GM19468 (cell line): ENCODE data around the gene DLX5.

Experiments used
- ATAC-seq: cut with Tn5 transposase; IDR thresholded peaks from one replicate; pipeline ENCODE4 v1.9.1; 2021; ENCODE audit warnings: mild to moderate bottlenecking, moderate library complexity, moderate number of reproducible peaks; ENCODE audit not compliant: unreplicated experiment; ENCODE audit errors: extremely low read depth

DLX5 gene

GRCh38 chr7:97006816-97007582 lies 17.6 kb downstream of the DLX5 start:
- ATAC-seq, result no peak

GRCh38 chr7:97006055-97006815 lies 18.4 kb downstream of the DLX5 start:
- no peak for ATAC-seq

- no peak for ATAC-seq
Measured at GRCh38 chr7:97005183-97006054, 19.2 kb downstream of the DLX5 start, which contains the start of gene DLX6. Gene DLX6, plus strand, starts transcription at chr7:97005553. Its CDS starts 425 bp downstream, at chr7:97005978.

GRCh38 chr7:97004247-97005182 lies 20.1 kb downstream of the DLX5 start:
- no peak for ATAC-seq

GRCh38 chr7:97003262-97004246 lies 21.1 kb downstream of the DLX5 start:
- no peak for ATAC-seq

- ATAC-seq, result no peak
Measured at GRCh38 chr7:97002555-97003261, 21.9 kb downstream of the DLX5 start.

GRCh38 chr7:97001656-97002554 lies 22.7 kb downstream of the DLX5 start:
- ATAC-seq, result no peak

GRCh38 chr7:97001221-97001620 lies 23.4 kb downstream of the DLX5 start:
- no peak for ATAC-seq

GRCh38 chr7:96998744-96999143 lies 25.9 kb downstream of the DLX5 start:
- ATAC-seq, result no peak

- ATAC-seq, result no peak
Measured at GRCh38 chr7:96998333-96998732, 26.3 kb downstream of the DLX5 start.

GRCh38 chr7:96997512-96998032 lies 27.1 kb downstream of the DLX5 start:
- ATAC-seq, result no peak

- ATAC-seq, result no peak
Measured at GRCh38 chr7:96996958-96997511, 27.6 kb downstream of the DLX5 start.

- ATAC-seq, result no peak
Measured at GRCh38 chr7:96996111-96996957, 28.3 kb downstream of the DLX5 start.

GRCh38 chr7:96995406-96996110 lies 29.1 kb downstream of the DLX5 start:
- ATAC-seq, result no peak

GRCh38 chr7:96993980-96994379 lies 30.7 kb downstream of the DLX5 start:
- ATAC-seq, result no peak
